ENCODE results near the gene KCTD1.
A peak's percentile ranks its signal among the peaks of the same experiment; 100 is the strongest.

Gene KCTD1

GRCh38 chr18:26419746-26420145 lies 128.6 kb downstream of the KCTD1 start:
- DNase-seq = no peak

- DNase-seq = no peak
Measured at GRCh38 chr18:26418225-26418624, 130.1 kb downstream of the KCTD1 start.

- DNase-seq = no peak
Measured at GRCh38 chr18:26417190-26417589, 131.2 kb downstream of the KCTD1 start.

- no peak for DNase-seq
Measured at GRCh38 chr18:26416652-26417150, 131.7 kb downstream of the KCTD1 start.

GRCh38 chr18:26415631-26416030 lies 132.7 kb downstream of the KCTD1 start:
- DNase-seq = no peak

GRCh38 chr18:26414901-26415440 lies 133.4 kb downstream of the KCTD1 start:
- DNase-seq = no peak

GRCh38 chr18:26409091-26409490 lies 139.3 kb downstream of the KCTD1 start:
- DNase-seq = no peak

GRCh38 chr18:26407736-26408601 lies 140.4 kb downstream of the KCTD1 start:
- no peak for DNase-seq

- no peak for DNase-seq
Measured at GRCh38 chr18:26406854-26407517, 141.4 kb downstream of the KCTD1 start.

GRCh38 chr18:26406324-26406723 lies 142.0 kb downstream of the KCTD1 start:
- no peak for DNase-seq

- peak; percentile 10 for DNase-seq
Measured at GRCh38 chr18:26405190-26405801, 143.1 kb downstream of the KCTD1 start.

All from hematopoietic multipotent progenitor cell treated with erythropoietin and hydrocortisone succinate and interleukin-3 and kit ligand, for 6 days (in vitro differentiated cells).